Heart right ventricle (tissue), 16 donors: ENCODE data around the gene TMEM52B. TPM values are rescaled to one million over a fixed set of nuclear protein-coding genes. Genes with fewer than 3 reads are reported as not detected.

Experiments used
- ATAC-seq, 8 donors: fragments of 200-7000 bp; cut with Tn5 transposase; one replicate each; pipeline ENCODE4 v1.9.1; 2020; ENCODE audit warnings: mild to moderate bottlenecking in 8 of 8, moderate library complexity in 8 of 8, moderate number of reproducible peaks in 1 of 8
- DNase-seq, 2 donors: peaks; one replicate each; pipeline ENCODE4 v3.0.0-alpha.2; 2020
- H3K27ac ChIP-seq, 10 donors: fragments of 200-600 bp; sonication (generic) in 2 of 10; one replicate each; pipeline versions ENCODE4 v1.5.0 to v1.8.0; 2020 to 2022; ENCODE audit warnings: mild to moderate bottlenecking in 3 of 10
- H3K27me3 ChIP-seq, 7 donors: fragments of 200-600 bp; one replicate each; pipeline ENCODE4 v1.8.0; 2021 to 2022; ENCODE audit warnings: mild to moderate bottlenecking in 2 of 7
- H3K36me3 ChIP-seq, 9 donors: fragments of 200-600 bp; sonication (generic) in 1 of 9; one replicate each; pipeline versions ENCODE4 v1.5.0 to v1.8.0; 2020 to 2022; ENCODE audit warnings: mild to moderate bottlenecking in 2 of 9
- H3K4me1 ChIP-seq, 9 donors: fragments of 200-600 bp; sonication (generic) in 1 of 9; one replicate each; pipeline versions ENCODE4 v1.5.0 to v1.8.0; 2020 to 2022; ENCODE audit warnings: mild to moderate bottlenecking in 4 of 9
- H3K4me3 ChIP-seq, 10 donors: fragments of 200-600 bp; sonication (generic) in 2 of 10; one replicate each; pipeline versions ENCODE4 v1.5.0 to v1.8.0; 2020 to 2022; ENCODE audit warnings: mild to moderate bottlenecking in 7 of 10, moderate library complexity in 2 of 10
- H3K9me3 ChIP-seq, 11 donors: fragments of 200-600 bp in 10 of 11; sonication (generic) in 2 of 11; one replicate each; pipeline versions ENCODE4 v1.5.0 to v1.8.0; 2013 to 2022; ENCODE audit warnings: mild to moderate bottlenecking in 2 of 11, control low read depth in 1 of 11, moderate library complexity in 1 of 11
- WGBS, 2 donors: extraction: QIAGEN DNeasy Blood & Tissue Kit; methylation state at CpG; one replicate each; pipeline ENCODE4 v1.1.7; 2013; ENCODE audit warnings: inconsistent platforms in 1 of 2; 5-methylcytosine and 5-hydroxymethylcytosine counted together
- intact Hi-C, 10 donors: fragments of 100-400 bp; cut with DNase I; formaldehyde crosslinking; loops; one replicate each; pipeline versions ENCODE4 v1.11.1 to v1.14.2; 2022
- polyA plus RNA-seq, 2 donors: library from polyadenylated mRNA; stranded (reverse); fragments of 200-250 nt; gene quantifications; one replicate each; pipeline ENCODE4 v1.2.3, GENCODE V29; 2013
- total RNA-seq, 10 donors: library from RNA; stranded (reverse); fragmentation: NEBNext Ultra II Directional in 3 of 10; extraction: Animal tissue kit (Norgen Biotek cat#: 25700) in 3 of 10; gene quantifications; one replicate each; pipeline versions ENCODE4 v1.2.1 to v1.2.4, GENCODE V29; 2021 to 2023
- TF ChIP-seq, protein P1 (sequence below), 9 donors: fragments of 200-600 bp; sonication (generic) in 2 of 9; IDR thresholded peaks; one replicate each; pipeline versions ENCODE4 v1.5.0 to v1.8.0; 2021 to 2022; ENCODE audit warnings: antibody characterized with exemption in 9 of 9, mild to moderate bottlenecking in 5 of 9, moderate library complexity in 1 of 9
- donor health status: Arrhythmogenic right ventricular cardiomyopathy.
- donor health status: ischemic (EF 13 %, LVEDD 7.1; RV severe dilation, severe dysfunction).
- donor health status: healthy with polysubstance abuse.
- donor health status: DM: no; HTN: yes; CAD: no.
- donor health status: DM: no; HTN: no; CAD: no.
- donor health status: ischemic (EF 25% LVEDD 6.9; RV normal size, moderate dysfunction).
- donor health status: ischemic (EF 25% LVEDD 5.7; RV mildly dilated, moderate dysfunction).
- donor health status: healthy.
- donor health status: DM: yes; HTN: yes; CAD: no.
- donor health status: Ischemic cardiomyopathy.
- donor health status: ischemic (EF 35%, LVEDD 5.7; RV mildly dilated, moderate dysfunction).
- donor health status: nonischemic (EF 11% LVEDD 7.7; RV severe dilation, severe dysfunction).
- donor health status: DM: yes; HTN: yes; CAD: no.
- donor health status: PGD.
- donor health status: ischemic (EF 29% LVEDD 5.4; RV normal size, mild dysfunction).
- donor health status: nonischemic (EF 23%, LVEDD 6.1; RV moderate dilation, normal function).

TMEM52B gene
- total and polyA plus RNA-seq, 12 donors, result 0.03 TPM; not detected in 11

GRCh38 chr12:10147714-10148403 lies 31.0 kb upstream of the TMEM52B start:
- Histone ChIP-seq H3K27ac (no peak overlapping the region), H3K36me3 (no peaks in the 10 kb centered on the region), H3K4me3 (no peak overlapping the region), H3K27me3 (no peaks in the 10 kb centered on the region), H3K4me1 (peaks cover 0 to 16% (median 6%) of the 10 kb centered on the region in 9 donors), H3K9me3 (peaks cover 0 to 3% (median 0%) of the 10 kb centered on the region in 11 donors)
- TF ChIP-seq, protein P1, sequence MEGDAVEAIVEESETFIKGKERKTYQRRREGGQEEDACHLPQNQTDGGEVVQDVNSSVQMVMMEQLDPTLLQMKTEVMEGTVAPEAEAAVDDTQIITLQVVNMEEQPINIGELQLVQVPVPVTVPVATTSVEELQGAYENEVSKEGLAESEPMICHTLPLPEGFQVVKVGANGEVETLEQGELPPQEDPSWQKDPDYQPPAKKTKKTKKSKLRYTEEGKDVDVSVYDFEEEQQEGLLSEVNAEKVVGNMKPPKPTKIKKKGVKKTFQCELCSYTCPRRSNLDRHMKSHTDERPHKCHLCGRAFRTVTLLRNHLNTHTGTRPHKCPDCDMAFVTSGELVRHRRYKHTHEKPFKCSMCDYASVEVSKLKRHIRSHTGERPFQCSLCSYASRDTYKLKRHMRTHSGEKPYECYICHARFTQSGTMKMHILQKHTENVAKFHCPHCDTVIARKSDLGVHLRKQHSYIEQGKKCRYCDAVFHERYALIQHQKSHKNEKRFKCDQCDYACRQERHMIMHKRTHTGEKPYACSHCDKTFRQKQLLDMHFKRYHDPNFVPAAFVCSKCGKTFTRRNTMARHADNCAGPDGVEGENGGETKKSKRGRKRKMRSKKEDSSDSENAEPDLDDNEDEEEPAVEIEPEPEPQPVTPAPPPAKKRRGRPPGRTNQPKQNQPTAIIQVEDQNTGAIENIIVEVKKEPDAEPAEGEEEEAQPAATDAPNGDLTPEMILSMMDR (IDR thresholded peaks at IDR 0.05), result no peak
- intact Hi-C loops, result loop anchor here in 1 of 10 donors (10.0 kb wide), 1 partner anchor 403 kb away; no protein-coding TSS in a partner anchor
- 91 to 92% methylated on average over 5 of the region's 5 CpGs for WGBS, 2 donors
- ATAC-seq, result no peak
- DNase-seq, result no peak

GRCh38 chr12:10151621-10152020 lies 27.2 kb upstream of the TMEM52B start:
- 65 to 69% methylated on average over 2 of the region's 2 CpGs for WGBS, 2 donors
- intact Hi-C loops, result loop anchor here in 7 of 10 donors (2.0 to 10.0 kb wide), 5 partner anchors 39 to 413 kb away; no protein-coding TSS in a partner anchor
- H3K27me3 ChIP-seq, result no peaks in the 10 kb centered on the region
- DNase-seq (no peak), ATAC-seq (no peak)
- TF ChIP-seq, protein P1 (IDR thresholded peaks at IDR 0.05), result no peak
- no peak overlapping the region for H3K27ac ChIP-seq
- H3K4me1 ChIP-seq, result peaks cover 0 to 16% (median 0%) of the 10 kb centered on the region in 9 donors
- no peaks in the 10 kb centered on the region for H3K36me3 ChIP-seq
- peaks cover 0 to 3% (median 0%) of the 10 kb centered on the region in 11 donors for H3K9me3 ChIP-seq
- H3K4me3 ChIP-seq, result no peak overlapping the region

DNA sequence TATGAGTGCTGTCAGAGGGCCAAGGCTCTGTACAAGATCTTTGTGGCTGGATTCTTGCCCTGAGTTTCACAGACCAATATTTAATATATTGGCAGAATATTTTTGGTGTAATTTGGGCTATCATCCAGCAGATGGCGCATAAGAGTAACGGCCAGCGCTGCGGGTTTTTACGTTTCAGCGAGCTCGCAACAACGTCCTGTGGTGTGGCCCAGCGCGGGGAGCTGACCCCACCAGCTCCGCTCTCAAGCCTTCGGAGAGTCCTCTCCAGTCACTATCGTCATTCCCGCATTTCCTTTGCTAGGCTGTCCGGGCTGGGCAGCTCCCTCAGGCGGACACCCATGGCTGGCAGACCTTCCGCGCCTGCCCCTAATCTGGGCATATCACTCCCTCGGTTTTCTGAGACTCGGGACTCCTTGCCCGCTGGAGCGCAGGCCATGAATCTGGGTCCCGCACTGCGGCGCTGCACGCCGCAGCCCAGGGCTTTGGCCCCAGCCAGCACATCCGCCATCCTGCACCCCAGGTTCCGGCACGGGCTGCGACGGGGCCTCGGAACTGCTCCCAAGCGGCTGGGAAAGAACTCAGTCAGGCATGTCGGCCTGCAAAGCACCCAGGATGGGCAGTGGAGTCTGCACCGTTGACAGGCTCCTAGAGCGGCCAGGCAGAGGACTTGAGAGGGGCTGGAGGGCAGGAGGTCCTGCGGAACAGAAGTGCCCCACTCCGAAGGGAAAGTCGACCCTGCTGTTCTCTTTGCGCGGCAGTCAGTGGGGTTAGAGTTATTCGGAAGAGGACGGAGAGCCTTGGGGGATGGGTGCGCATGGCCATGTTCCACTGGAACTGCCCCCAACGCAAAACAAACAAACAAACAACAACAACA lies 25.3 kb upstream of the TMEM52B start:
- TF ChIP-seq, protein P1 (IDR thresholded peaks at IDR 0.05), result peak; percentile 73 to 90 (median 81)
- Histone ChIP-seq H3K4me3 (peak overlapping the region; percentile 47 to 69 (median 64)), H3K27ac (peak overlapping the region in 9 of 10 donors; percentile 64 to 92 (median 83)), H3K36me3 (no peaks in the 10 kb centered on the region), H3K27me3 (no peaks in the 10 kb centered on the region), H3K4me1 (peaks cover 0 to 16% (median 0%) of the 10 kb centered on the region in 9 donors), H3K9me3 (no peaks in the 10 kb centered on the region)
- ATAC-seq (peak; percentile 90 to 95 (median 94)), DNase-seq (peak; percentile 67 to 70)
- intact Hi-C loops, result loop anchor here (1.0 to 10.0 kb wide), 7 partner anchors 37 to 411 kb away; no protein-coding TSS in a partner anchor
- 5% methylated on average over 41 to 46 of the region's 46 CpGs for WGBS, 2 donors

GRCh38 chr12:10154145-10154496 lies 24.7 kb upstream of the TMEM52B start:
- 51 to 54% methylated on average over 6 of the region's 6 CpGs for WGBS, 2 donors
- Histone ChIP-seq H3K9me3 (no peaks in the 10 kb centered on the region), H3K4me3 (peak overlapping the region; percentile 47 to 69 (median 64)), H3K36me3 (no peaks in the 10 kb centered on the region), H3K27me3 (no peaks in the 10 kb centered on the region), H3K4me1 (peaks cover 0 to 20% (median 0%) of the 10 kb centered on the region in 9 donors), H3K27ac (peak overlapping the region in 9 of 10 donors; percentile 64 to 92 (median 83))
- intact Hi-C loops, result loop anchor here in 5 of 10 donors (5.0 to 10.0 kb wide), 3 partner anchors 38 to 411 kb away; no protein-coding TSS in a partner anchor
- peak in 1 of 2 donors; percentile 22 for DNase-seq
- peak; percentile 13 to 71 (median 39) for ATAC-seq
- TF ChIP-seq, protein P1 (IDR thresholded peaks at IDR 0.05), result no peak
